Endothelial cell of umbilical vein (primary cell): ENCODE measurements around the gene TMEM151B. TPM values are rescaled to one million over a fixed set of nuclear protein-coding genes. Genes with fewer than 3 reads are reported as not detected.

Experiments used
- BruUV-seq: library from RNA; stranded (reverse); fragments of 400-500 nt; replicated peaks from 2 replicates; lab custom pipeline; 2021; lab: Mats Ljungman, UMichigan
- CTCF ChIA-PET: fragments of 300-600, 350-600 bp; sonication (Branson Sonifier 250); formaldehyde crosslinking; loops from one replicate; lab custom pipeline; 2021; ENCODE audit warnings: antibody characterized with exemption, inconsistent platforms; lab: Charles Lee
- POLR2A ChIA-PET: fragments of 300-600, 350-600 bp; sonication (Branson Sonifier 250); formaldehyde crosslinking; loops from one replicate; lab custom pipeline; 2021; ENCODE audit warnings: antibody characterized with exemption, inconsistent platforms; lab: Charles Lee
- DNase-seq: peaks from one replicate; pipeline ENCODE4 v3.0.0-alpha.2; 2011; ENCODE audit warnings: low read depth, low spot score
- FAIRE-seq: peaks from 2 replicates; lab custom pipeline; 2011; peaks lifted over from hg19 to GRCh38; lab: Jason Lieb, UNC
- H2AFZ ChIP-seq: 2 replicates; pipeline ENCODE4 v1.6.0; 2012; ENCODE audit warnings: low read depth, low read length, control low read depth, inconsistent platforms
- H3K27ac ChIP-seq: 2 replicates; pipeline ENCODE4 v1.5.1; 2011; ENCODE audit warnings: low read depth, mild to moderate bottlenecking, control low read depth, low read length, moderate library complexity; ENCODE audit not compliant: insufficient read depth
- H3K27me3 ChIP-seq, 2 experiments: 2 replicates each; pipeline versions ENCODE4 v1.6.0 to v1.6.1; 2011; ENCODE audit warnings: low read length in 2 of 2, mixed read lengths in 1 of 2; ENCODE audit not compliant: control insufficient read depth in 2 of 2, insufficient read depth in 2 of 2
- H3K36me3 ChIP-seq, 2 experiments: 2 replicates in 1 of 2; 3 replicates in 1 of 2; pipeline ENCODE4 v1.5.1; 2011; ENCODE audit warnings: low read length in 2 of 2, mild to moderate bottlenecking in 1 of 2, moderate library complexity in 1 of 2; ENCODE audit not compliant: control insufficient read depth in 2 of 2, insufficient read depth in 2 of 2; ENCODE audit errors: extremely low read depth in 1 of 2
- H3K4me1 ChIP-seq: 3 replicates; pipeline ENCODE4 v1.5.1; 2011; ENCODE audit warnings: mild to moderate bottlenecking, low read length; ENCODE audit not compliant: control insufficient read depth, insufficient read depth; ENCODE audit errors: extremely low read depth
- H3K4me2 ChIP-seq: 2 replicates; pipeline ENCODE4 v1.6.1; 2011; ENCODE audit warnings: low read length, control low read depth, mixed read lengths; ENCODE audit not compliant: insufficient read depth
- H3K4me3 ChIP-seq, 3 experiments: fragments of 200-600 bp in 1 of 3; sonication (generic), shearing (Covaris generic) in 1 of 3; replicated peaks in 1 of 3; 2 replicates each; pipeline ENCODE4 v1.5.1; 2011 to 2016; ENCODE audit warnings: control low read depth in 3 of 3, low read length in 3 of 3, mild to moderate bottlenecking in 2 of 3, inconsistent platforms in 1 of 3, low read depth in 1 of 3, moderate library complexity in 1 of 3; ENCODE audit not compliant: insufficient read depth in 1 of 3
- H3K79me2 ChIP-seq: 2 replicates; pipeline ENCODE4 v1.6.0; 2012; ENCODE audit warnings: low read length, inconsistent platforms; ENCODE audit not compliant: control insufficient read depth, insufficient read depth
- H3K9ac ChIP-seq: replicated peaks from 2 replicates; pipeline ENCODE3; 2011; ENCODE audit warnings: low read length, control low read depth; ENCODE audit not compliant: insufficient read depth; ENCODE audit errors: extremely low read depth
- H3K9me1 ChIP-seq: replicated peaks from 3 replicates; pipeline ENCODE4 v1.6.0; 2011; ENCODE audit warnings: mild to moderate bottlenecking, low read length; ENCODE audit not compliant: control insufficient read depth, insufficient read depth; ENCODE audit errors: extremely low read depth
- H3K9me3 ChIP-seq: replicated peaks from 2 replicates; pipeline ENCODE4 v1.5.1; 2012; ENCODE audit warnings: low read length, inconsistent platforms; ENCODE audit not compliant: control insufficient read depth, insufficient read depth
- H4K20me1 ChIP-seq: replicated peaks from 2 replicates; pipeline ENCODE3; 2011; ENCODE audit warnings: mild to moderate bottlenecking, low read length; ENCODE audit not compliant: control insufficient read depth, insufficient read depth; ENCODE audit errors: extremely low read depth
- EZH2 ChIP-seq: IDR thresholded peaks from 2 replicates; pipeline ENCODE4 v1.6.1; 2012; ENCODE audit warnings: borderline replicate concordance, low read depth, mild to moderate bottlenecking, moderate library complexity, low read length, inconsistent platforms; ENCODE audit not compliant: severe bottlenecking
- FOS ChIP-seq: IDR thresholded peaks from 2 replicates; pipeline ENCODE4 v1.6.1; 2011; ENCODE audit warnings: mild to moderate bottlenecking, low read length, moderate library complexity, borderline replicate concordance; ENCODE audit not compliant: insufficient read depth
- GATA2 ChIP-seq: IDR thresholded peaks from 2 replicates; pipeline ENCODE4 v1.7.0; 2011; ENCODE audit warnings: low read depth, mild to moderate bottlenecking, moderate library complexity, mixed read lengths, low read length; ENCODE audit not compliant: insufficient read length, insufficient read depth
- JUN ChIP-seq: IDR thresholded peaks from 2 replicates; pipeline ENCODE4 v1.6.1; 2011; ENCODE audit warnings: borderline replicate concordance, low read depth; ENCODE audit not compliant: insufficient read length, insufficient read depth
- MAX ChIP-seq: IDR thresholded peaks from 2 replicates; pipeline ENCODE4 v1.6.1; 2011; ENCODE audit not compliant: insufficient read depth, insufficient read length
- MYC ChIP-seq: IDR thresholded peaks from one replicate; pipeline ENCODE4 v1.6.1; 2011; ENCODE audit warnings: mild to moderate bottlenecking, low read depth, low read length
- POLR2A ChIP-seq: IDR thresholded peaks from 2 replicates; pipeline ENCODE4 v1.6.1; 2012; ENCODE audit warnings: low read depth, mild to moderate bottlenecking, control low read depth, low read length
- POLR2AphosphoS5 ChIP-seq: IDR thresholded peaks from 2 replicates; pipeline ENCODE4 v1.6.1; 2012; ENCODE audit warnings: low read depth, mild to moderate bottlenecking, control low read depth, low read length, moderate library complexity; ENCODE audit not compliant: insufficient read depth
- dilution Hi-C: fragments of 300-500 bp; cut with MboI; formaldehyde crosslinking; loops from one replicate; pipeline ENCODE4 v1.15.0; 2019; ENCODE audit warnings: low sequenced_read_pairs; ENCODE audit not compliant: extremely low pct_ligation_motif_present
- intact Hi-C: fragments of 100-400 bp; cut with micrococcal nuclease; formaldehyde crosslinking; loops from one replicate; pipeline ENCODE4 v1.10.0; 2022
- polyA plus RNA-seq, 4 experiments: library from polyadenylated mRNA; depleted of rRNA in 3 of 4; stranded (reverse) in 3 of 4; unstranded in 1 of 4; fragments of >200 nt; gene quantifications; 2 replicates each; pipeline versions ENCODE4 v1.2.1 to v1.2.3, GENCODE V29; 2011 to 2012; ENCODE audit warnings: missing spikeins in 1 of 4
- total RNA-seq: library from RNA; stranded (reverse); gene quantifications from 2 replicates; pipeline ENCODE4 v1.2.3, GENCODE V29; 2021
- TF ChIP-seq, protein P1 (sequence below), 2 donors: IDR thresholded peaks; 1 replicate in 1 of 2; 2 replicates in 1 of 2; pipeline ENCODE4 v1.5.1; 2011; ENCODE audit warnings: low read length in 2 of 2, mild to moderate bottlenecking in 2 of 2, moderate library complexity in 2 of 2, control low read depth in 1 of 2, inconsistent platforms in 1 of 2, low read depth in 1 of 2; ENCODE audit not compliant: insufficient read depth in 1 of 2; ENCODE audit errors: extremely low read depth in 1 of 2

The TMEM151B gene
- total and polyA plus RNA-seq, 2 donors (not counting 3 experiments of a cell fraction or from before 2014, with no cell fraction given), result 0.03 to 0.07 TPM

- Histone ChIP-seq H3K27me3 (no peaks in the 10 kb centered on the region), H3K36me3 (peaks cover 12 to 20% of the 10 kb centered on the region in 2 experiments), H3K79me2 (no peaks in the 10 kb centered on the region), H3K9ac (peak overlapping the region; percentile 64), H3K4me1 (peaks cover 41% of the 10 kb centered on the region), H3K27ac (peak overlapping the region; percentile 70), H3K9me3 (no peaks in the 10 kb centered on the region), H3K9me1 (no peaks in the 10 kb centered on the region), H3K4me3 (peak overlapping the region in 1 of 3 experiments; percentile 35), H3K4me2 (peak overlapping the region; percentile 14), H4K20me1 (no peaks in the 10 kb centered on the region), H2AFZ (no peak overlapping the region)
- FAIRE-seq (peak; percentile 94), DNase-seq (peak; percentile 98)
- TF ChIP-seq GATA2 (no peak), JUN (peak; percentile 84), POLR2AphosphoS5 (peak; percentile 61), POLR2A (no peak), MYC (peak; percentile 36), MAX (no peak), FOS (peak; percentile 88), EZH2 (no peak)
- TF ChIP-seq, protein P1, sequence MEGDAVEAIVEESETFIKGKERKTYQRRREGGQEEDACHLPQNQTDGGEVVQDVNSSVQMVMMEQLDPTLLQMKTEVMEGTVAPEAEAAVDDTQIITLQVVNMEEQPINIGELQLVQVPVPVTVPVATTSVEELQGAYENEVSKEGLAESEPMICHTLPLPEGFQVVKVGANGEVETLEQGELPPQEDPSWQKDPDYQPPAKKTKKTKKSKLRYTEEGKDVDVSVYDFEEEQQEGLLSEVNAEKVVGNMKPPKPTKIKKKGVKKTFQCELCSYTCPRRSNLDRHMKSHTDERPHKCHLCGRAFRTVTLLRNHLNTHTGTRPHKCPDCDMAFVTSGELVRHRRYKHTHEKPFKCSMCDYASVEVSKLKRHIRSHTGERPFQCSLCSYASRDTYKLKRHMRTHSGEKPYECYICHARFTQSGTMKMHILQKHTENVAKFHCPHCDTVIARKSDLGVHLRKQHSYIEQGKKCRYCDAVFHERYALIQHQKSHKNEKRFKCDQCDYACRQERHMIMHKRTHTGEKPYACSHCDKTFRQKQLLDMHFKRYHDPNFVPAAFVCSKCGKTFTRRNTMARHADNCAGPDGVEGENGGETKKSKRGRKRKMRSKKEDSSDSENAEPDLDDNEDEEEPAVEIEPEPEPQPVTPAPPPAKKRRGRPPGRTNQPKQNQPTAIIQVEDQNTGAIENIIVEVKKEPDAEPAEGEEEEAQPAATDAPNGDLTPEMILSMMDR (IDR thresholded peaks at IDR 0.05; ENCODE audit: extremely low read depth in 1 of 2, insufficient read depth in 1 of 2, low read depth in 1 of 2, low read length in 2 of 2), result no peak
- dilution Hi-C loops, result loop anchor here (10.0 kb wide), 1 partner anchor 132 kb away; no protein-coding TSS in a partner anchor
- intact Hi-C loops, result loop anchor here (1.0 kb wide), 3 partner anchors 28 to 133 kb away; partner anchors contain the start of gene NFKBIE
- TSS peak; percentile 50 for BruUV-seq
- ChIA-PET POLR2A (interaction anchor here (1.0 to 1.3 kb wide), 3 partner anchors 10 to 64 kb away, joined by 4 to 6 read pairs (median 4); partner anchors contain the start of gene HSP90AB1), CTCF (interaction anchor here (0.6 to 7.2 kb wide), 18 partner anchors 9 to 142 kb away, joined by 3 to 148 read pairs (median 4); partner anchors contain the start of genes HSP90AB1, SLC29A1 and SLC35B2)
Observed at GRCh38 chr6:44237021-44237812, 33.0 kb upstream of the TMEM151B start.
